Measurements from ENCODE around the gene BPIFB3.

BPIFB3 gene

GRCh38 chr20:33008336-33009213 is 45.1 kb upstream of the BPIFB3 start:
- Histone ChIP-seq H3K4me2 (no peak overlapping the region), H4K20me1 (ENCODE audit: insufficient read depth) (no peaks in the 10 kb centered on the region), H3K4me3 (IDR thresholded peaks at IDR 0.05; ENCODE audit: insufficient read depth, low read depth, low read length) (no peak overlapping the region), H3K9ac (no peak overlapping the region), H3K4me1 (ENCODE audit: low read depth, poor library complexity, severe bottlenecking) (no peaks in the 10 kb centered on the region), H3K79me2 (ENCODE audit: insufficient read depth, low read depth) (no peaks in the 10 kb centered on the region), H2AFZ (ENCODE audit: low read depth) (no peak overlapping the region), H3K27ac (no peak overlapping the region), H3K36me3 (ENCODE audit: insufficient read depth) (no peaks in the 10 kb centered on the region), H3K27me3 (ENCODE audit: insufficient read depth, low read depth) (peaks cover 35% of the 10 kb centered on the region)
- TF ChIP-seq, protein P1, sequence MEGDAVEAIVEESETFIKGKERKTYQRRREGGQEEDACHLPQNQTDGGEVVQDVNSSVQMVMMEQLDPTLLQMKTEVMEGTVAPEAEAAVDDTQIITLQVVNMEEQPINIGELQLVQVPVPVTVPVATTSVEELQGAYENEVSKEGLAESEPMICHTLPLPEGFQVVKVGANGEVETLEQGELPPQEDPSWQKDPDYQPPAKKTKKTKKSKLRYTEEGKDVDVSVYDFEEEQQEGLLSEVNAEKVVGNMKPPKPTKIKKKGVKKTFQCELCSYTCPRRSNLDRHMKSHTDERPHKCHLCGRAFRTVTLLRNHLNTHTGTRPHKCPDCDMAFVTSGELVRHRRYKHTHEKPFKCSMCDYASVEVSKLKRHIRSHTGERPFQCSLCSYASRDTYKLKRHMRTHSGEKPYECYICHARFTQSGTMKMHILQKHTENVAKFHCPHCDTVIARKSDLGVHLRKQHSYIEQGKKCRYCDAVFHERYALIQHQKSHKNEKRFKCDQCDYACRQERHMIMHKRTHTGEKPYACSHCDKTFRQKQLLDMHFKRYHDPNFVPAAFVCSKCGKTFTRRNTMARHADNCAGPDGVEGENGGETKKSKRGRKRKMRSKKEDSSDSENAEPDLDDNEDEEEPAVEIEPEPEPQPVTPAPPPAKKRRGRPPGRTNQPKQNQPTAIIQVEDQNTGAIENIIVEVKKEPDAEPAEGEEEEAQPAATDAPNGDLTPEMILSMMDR (conservative IDR thresholded peaks at IDR 0.05; ENCODE audit: low read depth, low read length), result no peak

DNA sequence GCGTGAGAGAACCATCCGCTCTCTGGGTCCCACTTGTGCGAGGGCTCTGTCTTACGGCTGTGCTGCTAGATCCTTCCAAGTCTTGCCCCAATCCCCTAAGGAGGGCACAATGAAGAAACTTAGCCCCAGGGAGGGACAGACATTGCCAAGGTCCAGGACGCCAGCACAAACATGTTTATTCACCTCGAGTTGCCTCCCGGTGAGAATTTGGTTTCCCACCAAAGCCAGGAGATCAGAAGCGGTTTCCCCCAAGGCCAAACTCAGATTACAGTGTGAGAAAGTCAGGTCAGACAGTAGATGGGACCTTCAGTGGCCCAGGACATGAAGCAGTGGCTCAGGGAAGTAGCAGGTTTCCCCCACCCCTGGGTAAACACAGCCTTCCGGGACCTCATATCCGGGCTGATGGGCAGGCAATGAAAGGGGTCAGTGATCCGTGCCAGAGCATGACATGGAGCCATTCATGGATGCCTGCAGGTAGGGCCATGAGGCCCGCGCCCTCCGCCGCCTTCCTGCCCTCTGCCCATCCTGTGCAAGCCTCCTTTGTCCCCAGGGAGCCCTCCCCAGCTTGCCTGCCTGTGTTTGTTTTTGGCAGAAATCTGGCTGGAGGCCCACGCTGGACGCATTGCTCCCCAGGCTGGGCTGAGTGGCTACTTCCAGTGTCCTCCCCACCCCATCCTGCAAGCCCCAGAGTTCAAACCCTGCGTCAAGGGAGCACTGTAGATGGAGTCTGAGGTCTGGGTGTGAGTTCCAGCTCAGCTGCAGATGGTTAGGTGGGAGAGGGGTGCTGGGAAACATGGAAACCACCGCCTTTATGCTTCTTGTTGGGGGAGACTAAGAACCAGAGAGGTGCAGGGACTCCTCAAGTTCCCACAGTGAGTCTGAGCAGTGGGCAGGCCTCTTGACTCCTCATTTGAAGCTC is 44.2 kb upstream of the BPIFB3 start:
- Histone ChIP-seq H3K4me3 (IDR thresholded peaks at IDR 0.05; ENCODE audit: insufficient read depth, low read depth, low read length) (no peak overlapping the region), H3K4me1 (ENCODE audit: low read depth, poor library complexity, severe bottlenecking) (no peaks in the 10 kb centered on the region), H2AFZ (ENCODE audit: low read depth) (no peak overlapping the region), H4K20me1 (ENCODE audit: insufficient read depth) (no peaks in the 10 kb centered on the region), H3K4me2 (no peak overlapping the region), H3K27ac (no peak overlapping the region), H3K9ac (no peak overlapping the region), H3K36me3 (ENCODE audit: insufficient read depth) (no peaks in the 10 kb centered on the region), H3K79me2 (ENCODE audit: insufficient read depth, low read depth) (no peaks in the 10 kb centered on the region), H3K27me3 (ENCODE audit: insufficient read depth, low read depth) (peaks cover 41% of the 10 kb centered on the region)
- TF ChIP-seq, protein P1 (conservative IDR thresholded peaks at IDR 0.05; ENCODE audit: low read depth, low read length), result no peak

GRCh38 chr20:33010133-33010504 is 43.6 kb upstream of the BPIFB3 start:
- Histone ChIP-seq H3K4me3 (IDR thresholded peaks at IDR 0.05; ENCODE audit: insufficient read depth, low read depth, low read length) (no peak overlapping the region), H3K79me2 (ENCODE audit: insufficient read depth, low read depth) (no peaks in the 10 kb centered on the region), H3K27me3 (ENCODE audit: insufficient read depth, low read depth) (peaks cover 45% of the 10 kb centered on the region), H3K27ac (no peak overlapping the region), H4K20me1 (ENCODE audit: insufficient read depth) (no peaks in the 10 kb centered on the region), H2AFZ (ENCODE audit: low read depth) (no peak overlapping the region), H3K36me3 (ENCODE audit: insufficient read depth) (no peaks in the 10 kb centered on the region), H3K4me2 (no peak overlapping the region), H3K4me1 (ENCODE audit: low read depth, poor library complexity, severe bottlenecking) (no peaks in the 10 kb centered on the region), H3K9ac (no peak overlapping the region)
- TF ChIP-seq, protein P1 (conservative IDR thresholded peaks at IDR 0.05; ENCODE audit: low read depth, low read length), result no peak

DNA sequence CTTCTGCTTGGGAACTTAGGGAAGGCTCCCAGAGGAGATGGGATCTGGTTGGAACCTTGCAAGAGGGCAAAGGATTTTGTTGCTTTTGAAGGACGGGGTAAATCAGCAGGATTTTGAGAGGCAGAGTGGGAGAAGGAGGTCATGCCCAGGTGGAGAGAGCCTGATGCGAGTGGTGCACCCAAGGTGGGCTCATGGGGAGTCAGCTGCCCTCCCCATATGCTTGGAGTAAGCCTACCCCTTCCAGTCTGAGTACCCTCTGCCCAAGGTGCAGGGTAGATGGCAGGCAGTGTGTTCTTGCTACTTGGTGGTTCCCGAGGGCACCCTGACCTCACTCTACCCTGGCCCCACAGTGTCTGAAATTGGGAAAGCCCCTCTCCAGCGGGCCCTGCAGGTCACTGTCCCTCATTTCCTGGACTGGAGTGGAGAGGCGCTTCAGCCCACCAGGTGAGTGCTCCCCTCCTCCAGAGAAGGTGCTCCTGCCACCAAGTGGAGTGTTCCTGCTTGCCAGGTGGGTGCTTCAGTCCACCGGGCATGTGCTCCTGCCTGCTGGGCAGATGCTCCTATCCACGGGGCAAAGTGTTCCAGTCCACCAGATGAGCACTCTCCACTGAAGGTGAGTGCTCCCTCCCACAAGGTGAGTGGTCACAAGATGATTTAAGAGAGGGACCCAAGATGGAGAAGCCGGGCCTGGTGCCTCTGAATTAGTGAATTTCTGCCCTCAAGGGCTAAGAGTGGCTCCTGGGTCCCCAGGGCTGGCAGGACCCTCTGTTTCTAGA is 42.8 kb upstream of the BPIFB3 start:
- Histone ChIP-seq H3K9ac (no peak overlapping the region), H3K4me1 (ENCODE audit: low read depth, poor library complexity, severe bottlenecking) (no peaks in the 10 kb centered on the region), H3K27ac (no peak overlapping the region), H2AFZ (ENCODE audit: low read depth) (no peak overlapping the region), H3K36me3 (ENCODE audit: insufficient read depth) (no peaks in the 10 kb centered on the region), H3K27me3 (ENCODE audit: insufficient read depth, low read depth) (peaks cover 45% of the 10 kb centered on the region), H3K79me2 (ENCODE audit: insufficient read depth, low read depth) (no peaks in the 10 kb centered on the region), H3K4me3 (IDR thresholded peaks at IDR 0.05; ENCODE audit: insufficient read depth, low read depth, low read length) (no peak overlapping the region), H3K4me2 (no peak overlapping the region), H4K20me1 (ENCODE audit: insufficient read depth) (no peaks in the 10 kb centered on the region)
- TF ChIP-seq, protein P1 (conservative IDR thresholded peaks at IDR 0.05; ENCODE audit: low read depth, low read length), result no peak

Data from KMS-11 (cell line).